ENCODE results near the gene HIRIP3.

GRCh38 chr16:29972992-29973383 is 22.4 kb downstream of the HIRIP3 start:
- TF ChIP-seq CTCF (IDR thresholded peaks at IDR 0.05) (no peak), EZH2 (IDR thresholded peaks at IDR 0.05) (no peak)
